Measurements from ENCODE around the gene COL6A2.
"Not testable (repeated sequence)": the region's sequence is repeated elsewhere in the genome, so short reads cannot be mapped to it uniquely, and the experiment has no call there.

The COL6A2 gene

GRCh38 chr21:46061063-46061462, 36.8 kb upstream of the COL6A2 start:
- DNase-seq (ENCODE audit: low read depth in 2 of 2), result no peak

GRCh38 chr21:46061518-46061917, 36.4 kb upstream of the COL6A2 start:
- DNase-seq (ENCODE audit: low read depth in 2 of 2), result no peak

- no peak for DNase-seq (ENCODE audit: low read depth in 2 of 2)
These were observed 36.0 kb upstream of the COL6A2 start for GRCh38 chr21:46061950-46062349.

GRCh38 chr21:46062471-46063211, 35.3 kb upstream of the COL6A2 start:
- DNase-seq (ENCODE audit: low read depth in 2 of 2), result no peak

DNA sequence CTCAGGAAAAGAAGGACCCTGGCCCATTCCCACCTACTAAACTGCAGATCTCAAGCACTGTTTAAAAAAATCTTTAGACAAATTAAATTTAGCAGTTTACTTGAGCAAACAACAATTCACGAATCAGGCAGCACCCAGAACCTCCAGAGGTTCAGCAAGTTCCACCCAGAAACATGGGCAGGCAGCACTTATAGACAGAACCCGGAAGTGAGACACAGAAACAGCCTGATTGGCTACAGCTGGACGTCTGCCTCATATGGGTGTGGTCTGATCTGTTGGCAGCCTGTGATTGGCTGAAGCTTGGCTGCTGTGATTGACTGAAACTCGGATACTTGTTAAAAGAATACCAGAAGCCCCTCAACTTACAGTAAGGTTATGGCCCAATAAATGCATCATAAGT, 34.7 kb upstream of the COL6A2 start:
- DNase-seq (ENCODE audit: low read depth in 2 of 2), result no peak

DNA sequence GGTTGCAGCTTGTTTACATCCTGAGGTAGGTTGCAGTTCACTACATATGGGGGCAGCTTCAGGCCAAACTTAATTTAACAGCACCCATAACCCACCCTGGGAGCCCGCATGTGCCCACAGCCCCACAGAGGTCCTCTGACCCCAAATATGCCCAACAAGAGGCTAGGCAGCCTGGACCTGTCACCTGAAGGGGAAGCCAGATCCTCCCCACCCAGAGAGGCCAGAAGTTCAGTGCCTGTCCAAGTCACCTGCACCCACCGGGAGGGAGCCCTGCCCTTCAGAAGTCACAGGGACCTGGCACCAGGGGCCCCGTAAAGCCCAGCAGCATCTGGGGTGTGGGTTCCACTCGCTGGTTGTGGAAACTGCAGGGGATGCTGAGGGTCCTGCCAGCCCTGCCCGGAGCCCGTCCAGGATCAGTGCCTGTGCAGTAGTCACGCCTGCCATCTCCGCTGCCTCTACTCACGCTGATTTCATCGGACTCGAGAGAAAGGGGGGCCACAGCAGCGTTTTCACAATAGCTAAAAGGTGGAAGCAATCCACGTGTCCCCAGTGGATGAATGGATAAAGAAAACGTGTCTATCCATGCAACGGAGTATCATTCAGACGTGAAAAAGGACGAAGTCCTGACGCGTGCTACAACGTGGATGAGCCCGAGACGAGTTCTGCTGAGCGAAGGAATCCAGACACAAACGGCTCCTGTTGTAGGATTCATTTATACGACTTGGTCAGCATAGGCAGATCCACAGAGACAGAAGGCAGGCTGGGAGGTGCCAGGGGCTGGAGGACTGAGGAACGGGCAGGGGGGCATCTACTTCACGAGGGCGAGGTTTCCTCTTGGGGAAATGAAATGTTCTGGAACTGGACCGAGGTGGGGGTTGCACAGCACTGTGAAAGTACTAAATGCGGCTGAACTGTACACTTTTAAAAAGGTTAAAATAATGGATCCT, 33.9 kb upstream of the COL6A2 start:
- DNase-seq (ENCODE audit: low read depth in 2 of 2), result no peak

DNA sequence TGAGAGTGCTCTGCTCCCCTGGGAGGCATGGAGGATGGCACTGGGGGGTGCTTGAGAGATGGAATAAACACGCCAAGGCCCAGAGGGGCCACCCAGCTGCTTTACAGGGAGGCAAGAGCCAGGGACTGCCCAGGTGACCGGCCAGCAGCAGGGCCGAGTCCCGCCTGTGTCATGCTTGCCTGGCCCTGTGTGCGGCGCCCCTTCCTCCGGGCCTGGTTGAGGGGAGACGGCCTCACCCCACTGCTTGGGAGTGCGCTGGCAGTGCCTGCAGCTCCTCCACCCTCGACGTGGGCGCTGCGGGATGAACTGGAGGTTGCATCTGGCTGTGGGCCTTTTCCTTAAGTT, 33.1 kb upstream of the COL6A2 start:
- DNase-seq (ENCODE audit: low read depth in 2 of 2), result no peak

DNA sequence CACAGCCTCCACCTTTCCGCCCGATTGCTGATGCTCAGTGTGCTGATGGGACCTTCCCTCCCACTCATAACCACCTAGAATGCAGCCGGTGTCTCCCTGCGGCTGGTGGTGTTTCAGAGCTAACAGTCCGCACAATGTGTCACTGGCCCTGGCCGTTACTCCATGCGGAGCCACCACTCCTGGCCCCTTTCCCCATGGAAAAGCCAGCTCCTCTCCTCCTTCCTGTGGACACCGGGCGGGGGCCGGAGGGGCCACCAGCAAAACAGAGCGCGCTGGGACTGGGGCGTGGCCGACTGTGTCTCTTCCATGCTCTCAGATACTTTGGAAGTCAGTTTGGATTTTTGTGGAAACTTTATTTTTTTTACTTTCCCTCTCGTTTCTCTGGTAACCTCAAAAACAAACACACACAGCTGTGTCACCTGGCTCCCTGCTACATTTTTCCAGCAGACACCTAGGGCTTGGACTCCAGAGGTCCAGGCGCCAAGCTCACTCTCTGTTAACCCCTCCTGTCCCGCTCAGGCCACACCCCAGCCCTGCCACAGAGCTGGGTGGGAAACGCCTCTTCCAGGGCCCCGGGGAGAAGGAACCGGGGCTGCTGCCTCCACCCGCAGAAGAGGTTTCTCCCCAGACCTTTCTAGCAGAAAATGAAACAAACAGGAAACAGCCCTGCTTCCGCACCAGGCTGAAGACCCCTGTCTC, 32.5 kb upstream of the COL6A2 start:
- no peak for DNase-seq (ENCODE audit: low read depth in 2 of 2)

- DNase-seq (ENCODE audit: low read depth in 2 of 2), result no peak
These were observed 31.9 kb upstream of the COL6A2 start for GRCh38 chr21:46065914-46066551.

- DNase-seq (ENCODE audit: low read depth in 2 of 2), result no peak
These were observed 31.2 kb upstream of the COL6A2 start for GRCh38 chr21:46066591-46067331.

GRCh38 chr21:46067505-46068201, 30.3 kb upstream of the COL6A2 start:
- DNase-seq (ENCODE audit: low read depth in 2 of 2), result no peak

DNA sequence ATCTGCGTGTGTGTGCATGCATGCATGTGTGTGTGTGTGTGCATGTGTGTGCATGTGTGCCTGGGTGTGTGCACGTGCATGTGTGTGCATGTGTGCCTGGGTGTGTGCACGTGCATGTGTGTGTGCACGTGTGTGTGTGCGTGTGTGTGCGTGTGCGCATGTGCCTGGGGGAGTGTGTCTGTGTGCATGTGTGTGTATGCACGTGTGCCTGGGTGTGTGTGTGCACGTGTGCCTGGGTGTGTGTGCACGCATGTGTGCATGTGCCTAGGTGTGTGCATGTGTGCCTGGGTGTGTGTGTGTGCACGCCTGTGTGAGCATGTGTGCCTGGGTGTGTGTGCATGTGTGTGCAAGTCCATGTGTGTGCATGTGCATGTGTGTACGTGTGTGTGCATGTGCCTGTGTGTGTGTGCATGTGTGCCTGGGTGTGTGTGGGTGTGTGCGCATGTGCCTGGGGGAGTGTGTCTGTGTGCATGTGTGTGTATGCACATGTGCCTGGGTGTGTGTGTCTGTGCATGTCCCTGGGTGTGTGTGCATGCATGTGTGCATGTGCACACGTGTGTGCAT, 29.3 kb upstream of the COL6A2 start:
- no peak for DNase-seq (ENCODE audit: low read depth in 2 of 2)

DNA sequence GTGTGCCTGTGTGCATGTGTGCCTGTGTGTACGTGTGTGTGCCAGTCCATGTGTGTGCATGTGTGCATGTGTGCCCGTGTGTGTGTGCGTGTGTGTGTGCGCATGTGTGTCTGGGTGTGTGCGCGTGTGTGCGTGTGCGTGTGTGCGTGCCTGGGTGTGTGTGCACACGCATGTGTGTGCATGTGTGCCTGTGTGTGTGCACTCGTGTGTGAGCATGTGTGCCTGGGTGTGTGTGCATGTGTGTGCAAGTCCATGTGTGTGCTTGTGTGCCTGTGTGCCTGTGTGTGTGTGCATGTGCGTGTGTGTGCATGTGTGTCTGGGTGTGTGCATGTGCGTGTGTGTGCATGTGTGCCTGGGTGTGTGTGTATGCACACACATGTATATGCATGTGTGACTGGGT, 28.7 kb upstream of the COL6A2 start:
- DNase-seq (ENCODE audit: low read depth in 2 of 2), result no peak

DNA sequence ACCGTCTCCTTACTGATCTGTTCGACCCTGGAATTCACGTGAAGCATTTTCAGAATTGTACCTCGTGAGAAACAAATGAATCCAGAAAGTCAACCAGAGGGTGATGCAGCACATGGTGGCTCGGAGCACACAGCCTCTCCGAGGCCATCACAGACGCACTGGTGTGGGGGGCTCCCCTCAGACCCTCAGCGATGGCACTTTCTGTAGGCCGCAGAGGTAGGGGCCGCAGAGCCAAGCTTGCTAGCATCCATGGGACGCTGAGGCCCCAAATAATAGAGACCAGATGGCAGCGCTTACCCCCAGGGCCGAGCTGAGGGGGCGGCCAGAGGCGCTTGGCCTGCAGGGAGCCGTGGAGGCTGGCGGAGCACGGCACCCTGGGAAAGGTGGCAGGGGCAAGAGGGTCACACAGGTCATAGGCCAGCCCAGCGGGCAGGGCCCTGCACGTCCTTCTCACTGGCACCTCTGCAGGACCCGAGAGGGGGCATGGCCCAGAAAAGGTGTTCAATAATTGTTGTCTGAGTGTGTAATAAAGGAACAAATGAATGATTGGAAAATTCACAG, 28.1 kb upstream of the COL6A2 start:
- no peak for DNase-seq (ENCODE audit: low read depth in 2 of 2)

- DNase-seq (ENCODE audit: low read depth in 2 of 2), result no peak
These were observed 26.8 kb upstream of the COL6A2 start for GRCh38 chr21:46071082-46071481.

GRCh38 chr21:46076724-46077123, 21.2 kb upstream of the COL6A2 start:
- not testable (repeated sequence) for DNase-seq (ENCODE audit: low read depth in 2 of 2)

- DNase-seq (ENCODE audit: low read depth in 2 of 2), result no peak
These were observed 20.2 kb upstream of the COL6A2 start for GRCh38 chr21:46077674-46078101.

DNA sequence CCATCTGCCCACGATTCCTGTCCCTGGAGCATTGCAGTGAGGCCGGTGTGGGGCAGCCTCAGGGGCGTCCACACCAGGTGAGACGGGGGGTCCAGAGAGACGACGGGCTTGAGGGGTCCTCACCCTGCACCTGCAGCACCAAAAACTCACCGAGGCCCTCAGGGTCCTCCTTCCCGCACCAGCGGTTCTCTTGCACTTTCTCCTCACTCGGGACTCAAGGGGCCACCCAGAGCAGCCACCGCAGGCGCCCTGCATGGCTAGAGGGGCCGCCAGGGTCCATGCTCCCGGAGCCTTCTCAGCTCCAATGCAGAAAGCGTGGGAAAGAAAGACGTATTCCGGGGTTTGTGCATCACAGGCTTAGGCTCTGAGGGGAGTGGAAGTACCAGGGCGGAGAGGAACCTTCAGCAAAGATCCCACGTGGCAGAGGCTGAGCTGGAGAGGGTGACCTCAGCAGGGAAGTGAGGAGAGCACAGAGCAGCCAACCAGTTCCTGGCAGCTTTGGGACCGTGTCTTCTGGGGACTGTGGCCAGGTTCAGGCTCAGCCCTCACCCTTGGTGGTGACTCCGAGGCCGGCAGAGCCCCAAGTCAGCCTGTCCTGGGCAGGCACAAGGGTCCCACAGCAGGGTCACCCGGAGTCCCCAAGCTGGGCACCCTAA, 19.5 kb upstream of the COL6A2 start:
- no peak for DNase-seq (ENCODE audit: low read depth in 2 of 2)

DNA sequence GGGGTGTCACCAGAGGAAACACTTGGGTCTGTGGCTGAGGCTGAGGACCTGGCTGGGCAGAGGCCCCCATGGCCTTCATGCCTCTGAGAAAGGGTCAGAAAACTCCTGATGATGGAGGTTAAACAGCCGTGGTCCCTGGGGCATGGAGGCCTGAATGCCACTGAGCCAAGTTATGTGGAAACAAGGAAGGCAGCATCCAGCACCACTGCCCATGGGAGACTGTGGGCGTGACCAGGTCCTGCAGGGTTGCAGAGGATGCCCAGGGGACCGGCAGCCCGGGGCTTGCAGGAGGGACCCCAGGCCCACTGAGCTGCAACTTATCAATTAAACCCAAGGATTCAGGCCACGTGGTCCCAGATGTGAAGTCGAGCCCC, 18.9 kb upstream of the COL6A2 start:
- no peak for DNase-seq (ENCODE audit: low read depth in 2 of 2)

Measured in stimulated activated CD4-positive, alpha-beta T cell treated with anti-CD3 and anti-CD28 coated beads, Interleukin-15, amount 100 ng/mL, for 48 hours (primary cell).